Left renal cortex interstitium (tissue), 4 donors: ENCODE measurements around the gene MED27. TPM values are rescaled to one million over a fixed set of nuclear protein-coding genes. Genes with fewer than 3 reads are reported as not detected.

Experiments used
- DNase-seq, 4 donors: peaks; one replicate each; pipeline ENCODE4 v3.0.0-alpha.2; 2013; ENCODE audit warnings: low read depth in 4 of 4, low spot score in 2 of 4, missing footprints in 1 of 4
- polyA plus RNA-seq, 4 donors: library from polyadenylated mRNA; unstranded; fragments of 120-200 nt; gene quantifications; one replicate each; pipeline ENCODE4 v1.2.1, GENCODE V29; 2013; ENCODE audit not compliant: insufficient read length in 4 of 4

Gene MED27
- polyA plus RNA-seq, 4 donors: 19.7 to 22.8 (median 21.7) TPM

GRCh38 chr9:131841765-131842318 is 237.8 kb downstream of the MED27 start:
- DNase-seq: no peak

- DNase-seq: no peak
Measured at GRCh38 chr9:131840751-131841702, 238.6 kb downstream of the MED27 start.

GRCh38 chr9:131840220-131840619 is 239.4 kb downstream of the MED27 start:
- DNase-seq: no peak

GRCh38 chr9:131839281-131840084 is 240.2 kb downstream of the MED27 start:
- no peak for DNase-seq

GRCh38 chr9:131838530-131839280 is 241.0 kb downstream of the MED27 start:
- DNase-seq: no peak

GRCh38 chr9:131837836-131838235 is 241.8 kb downstream of the MED27 start:
- DNase-seq: no peak

GRCh38 chr9:131837316-131837715 is 242.4 kb downstream of the MED27 start:
- DNase-seq: no peak

GRCh38 chr9:131836607-131837315 is 242.9 kb downstream of the MED27 start:
- no peak for DNase-seq

GRCh38 chr9:131836021-131836420 is 243.6 kb downstream of the MED27 start:
- DNase-seq: no peak

GRCh38 chr9:131835151-131835910 is 244.3 kb downstream of the MED27 start:
- peak in 1 of 4 donors; percentile 62 for DNase-seq

- no peak for DNase-seq
Measured at GRCh38 chr9:131834721-131835120, 244.9 kb downstream of the MED27 start.

- DNase-seq: no peak
Measured at GRCh38 chr9:131833906-131834305, 245.8 kb downstream of the MED27 start.

GRCh38 chr9:131833083-131833482 is 246.6 kb downstream of the MED27 start:
- no peak for DNase-seq

- DNase-seq: no peak
Measured at GRCh38 chr9:131831380-131832165, 248.1 kb downstream of the MED27 start.

GRCh38 chr9:131827821-131828369 is 251.8 kb downstream of the MED27 start:
- DNase-seq: no peak

- no peak for DNase-seq
Measured at GRCh38 chr9:131826966-131827525, 252.6 kb downstream of the MED27 start.

- no peak for DNase-seq
Measured at GRCh38 chr9:131826053-131826452, 253.6 kb downstream of the MED27 start.
